H9 (cell line): Measurements from ENCODE around the gene TBX15. TPM values are rescaled to one million over a fixed set of nuclear protein-coding genes. Genes with fewer than 3 reads are reported as not detected.

Source experiments
- DNase-seq: peaks from one replicate; pipeline ENCODE4 v3.0.0-alpha.2; 2017
- H2AFZ ChIP-seq: one replicate; pipeline ENCODE4 v1.6.1; 2013; ENCODE audit warnings: mild to moderate bottlenecking, low read length, control low read depth, moderate library complexity
- H2AK5ac ChIP-seq: 2 replicates; pipeline ENCODE4 v1.6.1; 2013; ENCODE audit warnings: low read length, control low read depth, mixed read lengths; ENCODE audit not compliant: insufficient read length
- H2BK120ac ChIP-seq: one replicate; pipeline ENCODE4 v1.6.1; 2013; ENCODE audit warnings: low read depth, mild to moderate bottlenecking, low read length, control low read depth, inconsistent platforms; ENCODE audit not compliant: poor library complexity, severe bottlenecking
- H2BK12ac ChIP-seq: 2 replicates; pipeline ENCODE4 v1.6.1; 2013; ENCODE audit warnings: low read length, control low read depth, mixed read lengths, low read depth; ENCODE audit not compliant: insufficient read length
- H2BK15ac ChIP-seq: 2 replicates; pipeline ENCODE4 v1.6.1; 2013; ENCODE audit warnings: low read depth, low read length, control low read depth
- H2BK20ac ChIP-seq: one replicate; pipeline ENCODE4 v1.6.1; 2013; ENCODE audit warnings: low read depth, mild to moderate bottlenecking, low read length, control low read depth, inconsistent platforms; ENCODE audit not compliant: poor library complexity, severe bottlenecking
- H2BK5ac ChIP-seq: 2 replicates; pipeline ENCODE4 v1.6.1; 2013; ENCODE audit warnings: low read length, control low read depth, mixed read lengths; ENCODE audit not compliant: insufficient read length
- H3K14ac ChIP-seq: 2 replicates; pipeline ENCODE4 v1.6.1; 2013; ENCODE audit warnings: low read length, control low read depth; ENCODE audit not compliant: insufficient read depth
- H3K18ac ChIP-seq: 2 replicates; pipeline ENCODE4 v1.6.1; 2013; ENCODE audit warnings: low read depth, mild to moderate bottlenecking, mixed read lengths, low read length, control low read depth; ENCODE audit not compliant: insufficient read length
- H3K23ac ChIP-seq: 2 replicates; pipeline ENCODE4 v1.6.1; 2013; ENCODE audit warnings: low read length, control low read depth, mixed read lengths, low read depth; ENCODE audit not compliant: insufficient read length
- H3K23me2 ChIP-seq: 2 replicates; pipeline ENCODE4 v1.6.1; 2013; ENCODE audit warnings: low read depth, mild to moderate bottlenecking, mixed read lengths, low read length, control low read depth; ENCODE audit not compliant: insufficient read length, poor library complexity, severe bottlenecking
- H3K27ac ChIP-seq: 2 replicates; pipeline ENCODE4 v1.5.1; 2013; ENCODE audit warnings: low read length, control low read depth, mixed read lengths, low read depth; ENCODE audit not compliant: insufficient read length
- H3K27me3 ChIP-seq: 2 replicates; pipeline ENCODE4 v1.6.1; 2013; ENCODE audit warnings: low read length, control low read depth, inconsistent platforms; ENCODE audit not compliant: insufficient read depth
- H3K4ac ChIP-seq: 2 replicates; pipeline ENCODE4 v1.6.1; 2013; ENCODE audit warnings: low read depth, mild to moderate bottlenecking, control low read depth, inconsistent platforms, low read length, moderate library complexity
- H3K4me1 ChIP-seq: 2 replicates; pipeline ENCODE4 v1.6.1; 2013; ENCODE audit warnings: low read length, control low read depth, inconsistent platforms; ENCODE audit not compliant: insufficient read depth
- H3K4me2 ChIP-seq: 2 replicates; pipeline ENCODE4 v1.6.1; 2013; ENCODE audit warnings: low read length, control low read depth, mixed read lengths; ENCODE audit not compliant: insufficient read length, insufficient read depth
- H3K56ac ChIP-seq: 2 replicates; pipeline ENCODE4 v1.6.1; 2013; ENCODE audit warnings: low read depth, mild to moderate bottlenecking, mixed read lengths, low read length, control low read depth; ENCODE audit not compliant: insufficient read length
- H3K79me1 ChIP-seq: 2 replicates; pipeline ENCODE4 v1.6.1; 2013; ENCODE audit warnings: low read depth, mild to moderate bottlenecking, moderate library complexity, low read length, control low read depth, inconsistent platforms; ENCODE audit not compliant: insufficient read depth, poor library complexity, severe bottlenecking
- H3K79me2 ChIP-seq: 2 replicates; pipeline ENCODE4 v1.6.1; 2013; ENCODE audit warnings: low read length, control low read depth, inconsistent platforms; ENCODE audit not compliant: insufficient read depth
- H3K9ac ChIP-seq: 2 replicates; pipeline ENCODE4 v1.6.1; 2013; ENCODE audit warnings: low read length, control low read depth, mixed read lengths; ENCODE audit not compliant: insufficient read length; ENCODE audit errors: extremely low read depth
- H3K9me3 ChIP-seq: one replicate; pipeline ENCODE4 v1.6.1; 2013; ENCODE audit warnings: low read depth, low read length, inconsistent platforms; ENCODE audit not compliant: control insufficient read depth
- H3T11ph ChIP-seq: one replicate; pipeline ENCODE4 v1.6.1; 2013; ENCODE audit warnings: mild to moderate bottlenecking, low read length, control low read depth, inconsistent platforms
- H4K20me1 ChIP-seq: one replicate; pipeline ENCODE4 v1.6.1; 2013; ENCODE audit not compliant: control insufficient read depth, insufficient read length, insufficient read depth
- H4K5ac ChIP-seq: 2 replicates; pipeline ENCODE4 v1.6.1; 2013; ENCODE audit warnings: low read depth, mild to moderate bottlenecking, mixed read lengths, low read length, control low read depth; ENCODE audit not compliant: insufficient read length
- H4K8ac ChIP-seq: replicated peaks from 2 replicates; pipeline ENCODE4 v1.6.1; 2013; ENCODE audit warnings: low read length, control low read depth, mixed read lengths, low read depth; ENCODE audit not compliant: insufficient read length
- H4K91ac ChIP-seq: 2 replicates; pipeline ENCODE4 v1.6.1; 2013; ENCODE audit warnings: low read depth, mild to moderate bottlenecking, moderate library complexity, mixed read lengths, low read length, control low read depth; ENCODE audit not compliant: insufficient read length
- H3K27ac Mint-ChIP-seq, 3 experiments: 2 replicates in 2 of 3; 3 replicates in 1 of 3; pipeline ENCODE4 v1.8.0; 2020 to 2021; ENCODE audit warnings: mixed read lengths in 3 of 3, mild to moderate bottlenecking in 1 of 3, moderate library complexity in 1 of 3
- H3K27me3 Mint-ChIP-seq: 2 replicates; pipeline ENCODE4 v1.8.0; 2021; ENCODE audit warnings: low read depth, mild to moderate bottlenecking, moderate library complexity, mixed read lengths
- H3K36me3 Mint-ChIP-seq, 3 experiments: 2 replicates in 2 of 3; 3 replicates in 1 of 3; pipeline ENCODE4 v1.8.0; 2020 to 2021; ENCODE audit warnings: low read depth in 3 of 3, mixed read lengths in 3 of 3; ENCODE audit not compliant: insufficient read depth in 1 of 3
- H3K4me1 Mint-ChIP-seq, 2 experiments: 2 replicates each; pipeline ENCODE4 v1.8.0; 2020; ENCODE audit warnings: mixed read lengths in 2 of 2
- H3K4me3 Mint-ChIP-seq, 2 experiments: 2 replicates in 1 of 2; 3 replicates in 1 of 2; pipeline ENCODE4 v1.8.0; 2020 to 2021; ENCODE audit warnings: mild to moderate bottlenecking in 2 of 2, mixed read lengths in 2 of 2, moderate library complexity in 1 of 2
- H3K9me3 Mint-ChIP-seq, 2 experiments: 2 replicates in 1 of 2; 3 replicates in 1 of 2; pipeline ENCODE4 v1.8.0; 2020; ENCODE audit warnings: mild to moderate bottlenecking in 2 of 2, mixed read lengths in 2 of 2, moderate library complexity in 1 of 2
- WGBS: extraction: QIAGEN DNeasy Blood & Tissue Kit; methylation state at CpG from one replicate; pipeline ENCODE4 v1.1.7; 2013; ENCODE audit warnings: missing lambda C conversion rate, low lambda C conversion rate, mixed read lengths; ENCODE audit not compliant: insufficient read length; ENCODE audit errors: extremely low coverage; 5-methylcytosine and 5-hydroxymethylcytosine counted together
- long read RNA-seq: library from polyadenylated mRNA; unstranded; transcript quantifications from one replicate; pipeline ENCODE4 v2.0.0, GENCODE V29; 2020
- total RNA-seq: library from RNA; stranded (reverse); gene quantifications from 2 replicates; pipeline ENCODE4 v1.2.1, GENCODE V29; 2021
- TF ChIP-seq, protein P1 (sequence below): fragments of 200-600 bp; sonication (generic); conservative IDR thresholded peaks from 3 replicates; pipeline ENCODE4 v1.8.0; 2021; ENCODE audit warnings: antibody characterized with exemption, mild to moderate bottlenecking

The TBX15 gene
- 0.07 TPM in 1 of 2 replicates, not detected in the other for total RNA-seq
- long read RNA-seq: 0 reads

DNA sequence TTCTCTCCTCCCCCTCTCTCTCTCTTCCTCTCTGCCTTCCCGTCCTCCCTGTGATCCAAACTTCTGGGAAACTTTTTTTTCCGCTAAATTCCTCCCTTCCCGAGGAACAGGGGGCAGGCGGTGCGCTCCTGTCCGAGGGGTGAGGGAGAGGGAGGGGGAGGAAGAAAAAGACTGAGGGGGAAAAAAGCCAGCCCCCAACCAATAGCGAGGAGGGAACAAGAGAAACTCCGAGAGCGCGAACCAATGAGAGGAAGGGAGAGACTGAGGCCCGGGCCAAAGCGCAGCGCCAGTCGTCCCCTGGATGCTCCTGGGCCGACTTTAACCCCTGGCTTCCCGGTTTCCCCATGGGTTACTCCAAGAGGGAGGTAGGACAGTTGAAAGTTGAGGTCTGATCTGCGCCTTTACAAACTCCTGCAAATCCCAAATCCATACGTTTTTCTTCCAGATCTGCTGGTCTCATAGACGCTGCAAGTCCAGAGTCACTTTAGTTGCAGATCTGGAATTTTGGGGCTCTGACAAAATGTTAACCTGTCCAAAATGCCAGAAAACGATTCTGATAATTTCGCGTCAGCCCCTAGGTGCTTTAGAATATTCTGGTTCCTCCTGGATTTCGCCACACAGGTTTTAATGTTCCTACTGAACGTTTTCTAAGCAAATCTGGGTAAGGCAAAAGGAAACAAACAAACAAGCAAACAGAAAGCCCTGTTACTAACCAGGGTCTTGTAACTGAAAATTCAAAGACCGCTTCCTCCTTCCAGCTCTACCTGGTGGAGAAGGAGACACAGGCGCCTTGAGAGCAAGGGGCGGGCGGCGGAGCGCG, at the start of gene TBX15:
TSS of gene TBX15 (minus strand) at position 158 of the 820 bp plus-strand sequence. CDS start 548 bp downstream, outside the sequence.
- H2BK20ac ChIP-seq: no peak within 1 kb of the TSS
- no peak within 1 kb of the TSS for H4K91ac ChIP-seq
- no peak within 1 kb of the TSS; a peak in 1 of 7 replicates for H3K27ac Mint-ChIP-seq
- no peaks in the 10 kb centered on the region for H3K79me1 ChIP-seq
- peaks cover 6% of the 10 kb centered on the region for H3K4me1 ChIP-seq
- peaks cover 0 to 3% (median 2%) of the 10 kb centered on the region in 3 experiments; a peak in 1 of 7 replicates for H3K36me3 Mint-ChIP-seq
- H2BK15ac ChIP-seq: no peak within 1 kb of the TSS
- H3K9ac ChIP-seq: no peak within 1 kb of the TSS
- peaks cover 2 to 13% of the 10 kb centered on the region in 2 experiments for H3K9me3 Mint-ChIP-seq
- H3K23me2 ChIP-seq: peaks cover 16% of the 10 kb centered on the region
- H2AK5ac ChIP-seq: no peak within 1 kb of the TSS
- H3T11ph ChIP-seq: no peak within 1 kb of the TSS
- DNase-seq: peak; percentile 90
- no peak within 1 kb of the TSS for H3K4ac ChIP-seq
- no peak within 1 kb of the TSS for H4K5ac ChIP-seq
- H3K79me2 ChIP-seq: no peaks in the 10 kb centered on the region
- no peak within 1 kb of the TSS for H2BK5ac ChIP-seq
- peaks cover 90% of the 10 kb centered on the region for H3K27me3 ChIP-seq
- H3K9me3 ChIP-seq: no peaks in the 10 kb centered on the region
- H3K4me3 Mint-ChIP-seq: peak within 1 kb of the TSS; percentile 46 to 85
- no peak within 1 kb of the TSS for H4K8ac ChIP-seq
- no peak within 1 kb of the TSS for H2BK12ac ChIP-seq
- no peak within 1 kb of the TSS for H3K27ac ChIP-seq
- no peak within 1 kb of the TSS for H2BK120ac ChIP-seq
- H3K4me1 Mint-ChIP-seq: peaks cover 56 to 79% of the 10 kb centered on the region in 2 experiments
- H3K4me2 ChIP-seq: peak within 1 kb of the TSS; percentile 67
- WGBS: no CpG with 5 or more reads among the region's 31 CpGs
- no peak within 1 kb of the TSS for H2AFZ ChIP-seq
- no peak within 1 kb of the TSS for H3K56ac ChIP-seq
- no peak within 1 kb of the TSS for H3K18ac ChIP-seq
- TF ChIP-seq, protein P1, sequence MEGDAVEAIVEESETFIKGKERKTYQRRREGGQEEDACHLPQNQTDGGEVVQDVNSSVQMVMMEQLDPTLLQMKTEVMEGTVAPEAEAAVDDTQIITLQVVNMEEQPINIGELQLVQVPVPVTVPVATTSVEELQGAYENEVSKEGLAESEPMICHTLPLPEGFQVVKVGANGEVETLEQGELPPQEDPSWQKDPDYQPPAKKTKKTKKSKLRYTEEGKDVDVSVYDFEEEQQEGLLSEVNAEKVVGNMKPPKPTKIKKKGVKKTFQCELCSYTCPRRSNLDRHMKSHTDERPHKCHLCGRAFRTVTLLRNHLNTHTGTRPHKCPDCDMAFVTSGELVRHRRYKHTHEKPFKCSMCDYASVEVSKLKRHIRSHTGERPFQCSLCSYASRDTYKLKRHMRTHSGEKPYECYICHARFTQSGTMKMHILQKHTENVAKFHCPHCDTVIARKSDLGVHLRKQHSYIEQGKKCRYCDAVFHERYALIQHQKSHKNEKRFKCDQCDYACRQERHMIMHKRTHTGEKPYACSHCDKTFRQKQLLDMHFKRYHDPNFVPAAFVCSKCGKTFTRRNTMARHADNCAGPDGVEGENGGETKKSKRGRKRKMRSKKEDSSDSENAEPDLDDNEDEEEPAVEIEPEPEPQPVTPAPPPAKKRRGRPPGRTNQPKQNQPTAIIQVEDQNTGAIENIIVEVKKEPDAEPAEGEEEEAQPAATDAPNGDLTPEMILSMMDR: no peak
- peaks cover 100% of the 10 kb centered on the region for H3K27me3 Mint-ChIP-seq
- no peak within 1 kb of the TSS for H3K23ac ChIP-seq
- H4K20me1 ChIP-seq: no peaks in the 10 kb centered on the region
- H3K14ac ChIP-seq: no peak within 1 kb of the TSS; the same call in 1 of the 2 replicates
